NCI-H146 treated with DMSO at 0.1 percent for 48 hours (cell line): Measurements from ENCODE around the gene RNASEH2B.

Experiments
- DNase-seq: peaks from one replicate; lab custom pipeline; 2025; ENCODE audit not compliant: unreplicated experiment; lab: John Stamatoyannopoulos, UW

The RNASEH2B gene

DNA sequence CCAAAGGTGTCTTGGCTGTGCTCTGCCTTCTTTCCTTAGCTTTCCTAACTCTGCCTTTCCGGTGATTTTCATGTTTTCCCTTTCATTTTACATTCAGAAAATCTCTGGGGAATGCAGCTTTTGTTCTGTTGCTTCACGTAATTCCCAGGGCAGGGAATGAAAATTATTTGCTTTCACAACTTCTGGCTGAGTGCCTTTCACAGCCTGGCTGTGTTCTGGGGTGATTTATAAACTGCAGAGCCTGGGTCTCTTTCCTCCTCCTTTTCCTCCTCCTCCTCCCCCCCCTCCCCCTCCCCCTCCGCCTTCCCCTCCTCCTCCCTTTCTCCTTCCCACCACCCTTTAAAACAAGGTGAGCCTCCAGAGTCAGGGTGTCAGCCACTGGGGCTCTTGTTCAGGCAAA is 84.3 kb downstream of the RNASEH2B start:
- DNase-seq, result no peak

DNA sequence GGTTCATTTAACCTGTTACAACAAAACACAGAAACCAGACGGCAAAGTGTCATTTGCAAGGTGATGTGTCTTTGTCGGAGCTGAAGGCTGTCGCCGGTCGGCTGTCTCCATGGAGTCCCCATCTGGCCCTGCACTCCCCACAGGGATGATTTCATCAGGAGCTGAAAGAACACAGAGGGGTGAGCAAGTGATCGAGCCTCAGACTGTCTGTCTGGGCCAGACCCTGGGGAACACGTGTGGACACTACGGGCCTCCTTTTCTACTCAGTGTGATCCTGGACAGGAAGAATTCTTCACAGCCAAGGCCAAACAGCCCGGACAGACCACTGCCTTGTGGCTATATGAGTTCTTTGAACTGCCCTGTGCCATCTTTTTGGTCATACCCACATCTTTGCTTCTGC is 85.1 kb downstream of the RNASEH2B start:
- DNase-seq, result no peak

DNA sequence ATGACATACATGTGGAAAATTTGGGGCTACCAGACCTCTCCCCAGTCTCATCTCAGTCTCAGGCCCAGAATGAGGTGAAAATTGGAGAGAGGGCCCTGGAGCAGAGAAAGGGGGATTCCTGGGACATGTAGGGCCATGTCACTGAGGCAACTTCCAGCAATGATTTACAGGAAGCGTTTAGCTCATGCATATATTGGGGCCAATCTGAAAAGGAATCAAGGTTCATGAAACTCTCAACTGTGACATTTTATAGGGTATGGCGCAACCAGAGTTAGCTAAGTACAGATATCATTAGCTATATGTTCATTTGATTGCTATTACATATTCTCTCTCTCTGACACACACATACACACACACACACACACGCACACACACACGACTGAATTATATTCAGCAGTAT is 86.3 kb downstream of the RNASEH2B start:
- DNase-seq, result no peak

DNA sequence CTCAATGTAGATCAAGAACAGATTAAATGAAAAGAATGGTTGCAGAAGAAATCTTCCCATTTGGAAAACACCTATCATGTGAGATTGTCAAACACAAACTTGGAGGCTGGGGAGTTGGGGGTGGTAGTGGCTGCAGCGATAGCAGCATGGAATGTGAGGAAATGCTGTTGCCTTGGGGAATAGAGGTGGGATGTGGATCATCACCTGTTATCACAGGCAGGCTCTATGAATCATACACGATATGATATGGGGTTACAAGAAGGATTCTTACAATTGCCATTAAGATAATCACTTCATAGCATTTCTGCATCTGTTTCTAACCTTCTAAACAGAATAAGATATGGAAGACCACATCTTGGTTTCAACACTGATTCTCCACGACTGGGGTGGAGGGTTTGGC is 88.7 kb downstream of the RNASEH2B start:
- DNase-seq, result no peak

DNA sequence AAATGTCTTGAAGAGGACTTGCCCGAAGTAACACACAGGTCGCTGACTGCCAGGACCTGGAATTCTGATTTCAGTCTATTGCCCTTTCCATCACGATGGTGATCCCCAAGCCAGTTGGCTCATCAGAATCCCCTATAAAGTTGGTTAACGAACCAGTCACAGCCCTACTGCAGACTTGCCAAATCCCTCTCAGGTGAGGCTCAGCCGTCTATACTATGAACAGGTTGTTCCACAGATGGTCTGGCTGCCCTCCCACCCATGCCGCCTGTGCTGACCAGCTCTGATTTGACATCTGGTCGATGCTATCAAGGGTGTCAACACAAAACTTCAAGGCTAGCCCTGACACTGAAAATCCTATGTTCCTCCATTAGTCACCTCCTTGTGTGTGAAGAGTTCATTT is 90.0 kb downstream of the RNASEH2B start:
- DNase-seq, result no peak

DNA sequence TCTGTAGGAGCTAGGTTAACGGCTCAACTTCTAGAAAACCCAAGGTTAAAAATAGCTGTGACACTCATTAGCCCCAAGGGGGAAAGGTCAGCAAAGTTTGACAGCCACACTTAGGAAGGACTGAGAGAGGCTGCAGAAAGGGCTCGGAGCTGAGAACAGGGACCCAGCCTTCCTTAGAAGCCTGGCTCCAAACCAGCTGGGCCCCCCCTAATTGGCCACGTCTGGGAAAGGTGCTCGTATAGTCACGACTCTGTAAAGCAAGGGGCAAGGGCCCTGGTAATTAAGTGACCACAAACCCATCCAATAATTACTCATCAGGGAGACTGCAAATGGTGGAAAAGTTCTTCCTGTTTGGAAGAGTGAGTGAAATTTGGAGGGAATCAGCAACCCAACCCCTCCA is 90.5 kb downstream of the RNASEH2B start:
- no peak for DNase-seq

DNA sequence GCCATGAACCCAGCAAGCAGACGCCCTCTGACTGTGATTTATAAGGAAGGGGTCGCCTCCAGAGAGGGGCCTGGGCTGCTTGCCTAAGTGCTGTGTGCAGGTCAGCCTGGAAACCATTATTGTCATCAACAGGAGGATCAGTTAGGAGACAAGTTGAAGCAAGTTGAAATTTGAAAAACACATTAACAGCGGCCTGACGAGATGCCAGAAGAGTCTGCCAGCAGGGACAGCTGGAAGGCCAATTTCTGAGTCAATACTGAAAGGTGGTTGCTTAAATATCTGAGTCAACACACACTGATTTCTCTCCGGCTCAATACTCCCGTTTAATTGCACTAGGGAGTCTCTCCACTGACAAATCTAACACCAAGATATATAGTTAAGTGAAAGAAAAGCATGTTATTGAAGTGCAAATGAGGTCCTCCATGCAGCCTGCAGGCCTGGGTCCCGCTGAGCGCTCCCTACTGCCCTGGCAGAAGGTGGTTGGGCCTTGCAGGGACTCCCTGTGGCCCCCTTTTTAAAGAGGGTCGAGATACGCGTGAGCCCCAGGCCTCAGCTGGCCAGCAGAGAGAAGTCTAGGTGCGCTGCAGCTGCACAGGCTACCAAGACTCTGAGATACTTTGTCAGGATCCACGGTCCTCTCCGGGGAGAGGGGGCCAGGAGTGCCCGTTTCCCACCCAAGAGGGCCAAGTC is 91.1 kb downstream of the RNASEH2B start:
- DNase-seq, result peak; percentile 92

DNA sequence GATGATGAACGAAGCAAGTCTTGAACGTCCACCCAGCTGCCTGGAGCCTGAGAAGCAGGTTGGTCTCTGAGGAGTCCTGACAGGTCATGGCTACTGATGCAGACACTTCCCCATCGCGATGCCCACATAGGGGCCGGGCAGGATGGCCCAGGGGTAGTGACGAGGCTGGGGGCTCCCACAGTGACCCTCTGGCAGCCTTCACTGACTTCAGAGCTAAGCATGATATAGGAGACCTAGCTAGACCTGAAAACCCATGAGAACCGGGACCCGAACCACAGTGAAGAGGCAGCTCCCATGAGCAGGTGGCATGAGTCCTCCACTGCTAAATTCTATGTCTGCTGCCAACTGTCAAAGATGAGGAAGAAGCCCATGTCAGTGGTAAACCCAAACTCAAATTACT is 91.7 kb downstream of the RNASEH2B start:
- DNase-seq, result no peak

DNA sequence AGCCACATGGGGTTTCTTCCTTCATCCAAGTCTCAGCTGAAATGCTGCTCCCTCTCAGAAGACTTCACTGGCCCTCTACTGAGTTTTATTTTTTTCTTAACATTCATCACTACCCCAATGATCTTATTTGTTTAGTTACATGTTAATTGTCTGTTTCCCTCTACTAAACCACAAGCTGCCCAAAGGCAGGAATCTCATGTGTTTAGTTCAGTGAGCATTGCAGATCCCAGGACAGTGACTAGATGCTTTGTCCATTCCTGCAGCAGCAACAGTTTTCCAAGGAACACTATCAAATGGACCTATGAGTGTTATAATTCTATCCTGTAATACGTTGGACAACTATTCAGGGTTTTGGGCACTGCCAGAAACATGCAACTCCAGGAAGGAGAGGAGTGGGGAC is 93.1 kb downstream of the RNASEH2B start:
- no peak for DNase-seq

DNA sequence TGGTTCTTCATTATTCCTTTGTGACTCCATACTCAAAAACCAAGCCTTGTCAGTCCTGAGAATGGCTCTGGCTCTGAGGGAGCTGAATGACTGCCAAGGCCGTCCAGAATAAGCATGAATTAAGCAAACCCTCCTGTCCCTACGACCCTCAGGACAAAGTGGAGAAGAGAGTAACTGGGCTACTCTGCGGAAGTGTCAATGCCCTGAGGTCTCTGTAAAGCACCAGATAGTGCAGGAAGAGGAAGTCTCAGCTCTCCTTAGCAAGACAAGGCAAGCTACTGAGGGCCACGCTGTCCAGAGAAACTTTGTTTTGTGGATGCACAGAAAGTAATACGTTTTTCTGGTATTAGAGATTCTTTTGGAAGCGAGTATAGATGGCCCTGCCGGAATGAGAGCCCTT is 94.1 kb downstream of the RNASEH2B start:
- no peak for DNase-seq

DNA sequence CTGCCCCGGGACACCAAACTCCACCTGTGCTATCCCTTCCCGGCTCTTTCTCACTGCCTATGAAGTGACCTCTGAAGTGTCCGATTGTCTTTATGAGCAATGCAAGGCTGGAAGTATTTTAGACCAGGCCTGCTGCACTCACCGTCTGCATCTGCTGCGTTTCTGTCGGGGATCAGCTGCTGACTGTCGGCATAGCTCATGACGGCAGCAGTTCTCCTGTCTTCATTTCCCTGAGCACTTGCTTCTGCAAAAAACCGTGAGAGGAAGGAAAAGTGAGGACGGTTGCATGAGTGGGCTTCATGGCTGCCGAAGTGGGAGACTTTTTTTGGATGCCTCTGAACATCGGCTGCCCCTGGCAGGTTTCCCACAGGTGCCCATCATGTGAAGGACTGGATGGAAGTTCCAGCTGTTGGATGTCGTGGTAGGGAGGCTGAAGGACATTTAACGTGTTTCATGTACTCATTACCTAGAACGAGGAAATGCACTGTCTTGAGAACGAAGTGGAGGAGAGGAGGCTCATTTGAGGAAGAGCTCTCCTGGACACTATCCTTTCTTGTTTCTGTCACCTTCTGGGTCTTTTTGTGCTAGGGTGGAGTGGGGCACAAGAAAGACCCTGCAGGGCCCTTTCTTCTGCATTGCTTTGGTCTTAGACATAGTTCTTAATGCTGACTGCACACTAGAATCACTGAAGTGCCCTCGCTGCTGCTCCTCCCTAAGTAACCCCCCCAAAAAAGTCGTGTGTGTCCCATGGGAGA is 94.7 kb downstream of the RNASEH2B start:
- no peak for DNase-seq

DNA sequence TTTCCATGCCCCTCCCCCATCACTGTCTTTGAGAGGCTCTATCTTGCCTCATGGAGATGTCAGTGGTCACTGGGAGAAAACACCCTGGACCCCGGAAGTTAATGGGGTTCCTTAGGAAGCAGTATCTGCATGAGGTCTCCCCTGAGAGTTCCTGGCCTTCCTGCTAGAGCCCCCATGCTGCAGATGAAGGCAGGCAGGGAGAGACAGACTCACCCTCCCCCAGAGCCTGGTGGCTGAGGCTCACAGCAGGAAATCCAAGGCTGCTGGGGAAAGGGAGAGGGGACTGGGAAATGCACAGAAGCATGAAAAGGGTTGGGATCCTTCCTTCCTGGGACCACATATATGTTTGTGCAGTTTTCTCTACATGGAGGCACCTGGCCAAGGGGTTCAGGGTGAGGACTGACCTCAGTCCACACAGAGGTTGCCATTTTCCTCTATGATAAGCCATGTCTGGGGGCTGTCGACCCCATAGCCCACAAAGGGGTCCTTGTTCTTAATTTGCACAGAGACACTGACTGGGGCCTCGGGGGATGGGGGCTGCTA is 95.4 kb downstream of the RNASEH2B start:
- no peak for DNase-seq

DNA sequence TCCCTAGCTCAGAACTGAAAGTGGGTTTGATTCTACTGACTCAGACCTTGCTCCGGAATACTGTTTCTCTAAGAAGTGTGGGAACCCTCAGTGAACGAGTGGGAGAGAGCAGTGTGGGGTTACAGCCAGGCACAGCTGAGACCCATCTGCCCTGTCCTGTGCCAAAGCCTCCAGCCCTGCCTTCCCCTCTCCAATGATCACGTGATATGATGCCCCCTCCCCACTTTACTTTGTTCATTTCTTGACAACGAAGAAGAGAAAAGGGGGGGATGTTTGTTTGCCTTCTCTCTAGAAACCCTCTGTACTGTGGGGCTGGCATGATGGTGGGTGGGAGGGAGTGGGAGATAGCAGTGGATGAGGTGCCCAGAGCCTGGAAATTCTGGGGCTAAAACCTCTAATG is 96.0 kb downstream of the RNASEH2B start:
- no peak for DNase-seq
